HG03354 (cell line): Measurements from ENCODE around the gene MIPEP.
A peak's percentile ranks its signal among the peaks of the same experiment; 100 is the strongest.
"Not testable (repeated sequence)": the region's sequence is repeated elsewhere in the genome, so short reads cannot be mapped to it uniquely, and the experiment has no call there.

Experiments
- ATAC-seq: cut with Tn5 transposase; IDR thresholded peaks from one replicate; pipeline ENCODE4 v1.9.1; 2021; ENCODE audit warnings: mild to moderate bottlenecking; ENCODE audit not compliant: unreplicated experiment, poor library complexity, severe bottlenecking

Gene MIPEP

DNA sequence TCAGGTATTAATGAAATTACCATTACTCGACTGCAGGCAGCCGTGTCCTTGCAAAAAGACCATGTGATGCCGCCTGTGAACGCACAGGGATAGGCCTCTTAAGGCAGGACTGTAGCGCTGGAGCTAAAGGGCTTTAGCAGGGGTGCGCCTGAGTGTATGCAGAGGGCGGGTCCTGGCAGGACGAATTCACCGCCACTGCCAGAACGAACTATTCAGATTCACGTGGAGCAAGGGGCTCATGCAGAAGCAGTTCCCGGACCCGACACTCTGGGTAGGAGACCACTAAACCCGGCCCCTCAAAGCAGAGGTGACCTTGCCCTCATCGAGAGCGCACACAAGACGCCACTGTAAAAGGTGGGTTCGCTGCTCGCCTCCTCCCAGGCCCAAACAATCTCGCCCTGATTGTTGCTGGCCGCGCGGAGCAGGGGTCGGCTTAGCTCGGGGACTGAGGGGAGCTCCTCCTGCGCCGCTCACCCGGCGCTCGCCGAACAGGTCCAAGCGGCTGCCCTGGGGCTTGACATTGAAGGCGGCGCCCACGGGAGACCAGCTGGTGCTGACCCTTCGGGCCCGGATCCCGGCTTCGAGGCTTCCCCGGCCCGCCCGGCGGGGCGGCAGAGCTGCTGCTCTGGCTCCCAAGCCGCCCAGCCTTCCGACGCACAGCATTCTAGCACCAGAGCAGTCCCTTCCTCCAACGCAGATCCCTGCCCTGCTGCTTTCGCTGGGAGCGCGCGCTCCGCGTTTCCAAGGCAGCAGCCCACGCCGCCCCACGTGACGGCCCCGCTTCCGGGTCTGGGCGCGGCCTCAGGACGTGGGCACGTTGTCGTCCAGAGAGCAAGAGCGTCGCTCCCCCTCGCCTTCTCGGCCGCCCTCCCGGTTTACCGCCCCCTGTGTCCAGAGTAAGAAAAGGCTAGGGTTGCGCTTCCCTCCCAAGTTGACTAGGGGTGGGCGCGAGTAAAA, at the start of gene MIPEP:
TSS of gene MIPEP (minus strand) at position 743 of the 957 bp plus-strand sequence. CDS start at position 663, 80 bp downstream.
- peak; percentile 97 for ATAC-seq

DNA sequence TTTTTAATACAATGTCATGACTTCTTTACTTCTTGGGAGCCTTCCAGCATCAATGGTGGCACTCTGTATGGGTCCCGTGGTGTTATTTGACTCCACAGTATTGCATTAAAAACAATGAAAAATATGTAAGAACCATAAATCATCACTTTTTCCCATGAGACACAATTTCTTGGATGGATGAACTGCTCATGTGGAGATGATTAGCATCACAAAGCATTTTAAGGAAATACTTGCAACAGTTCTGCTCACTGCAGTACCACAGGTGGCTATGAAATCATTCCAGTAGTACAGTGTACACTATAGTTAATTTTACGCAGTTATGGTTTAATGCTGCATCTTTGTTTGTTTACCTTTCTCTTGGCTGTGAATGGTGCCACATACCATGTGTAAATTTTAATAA, 45.3 kb upstream of the MIPEP start:
- ATAC-seq, result no peak

DNA sequence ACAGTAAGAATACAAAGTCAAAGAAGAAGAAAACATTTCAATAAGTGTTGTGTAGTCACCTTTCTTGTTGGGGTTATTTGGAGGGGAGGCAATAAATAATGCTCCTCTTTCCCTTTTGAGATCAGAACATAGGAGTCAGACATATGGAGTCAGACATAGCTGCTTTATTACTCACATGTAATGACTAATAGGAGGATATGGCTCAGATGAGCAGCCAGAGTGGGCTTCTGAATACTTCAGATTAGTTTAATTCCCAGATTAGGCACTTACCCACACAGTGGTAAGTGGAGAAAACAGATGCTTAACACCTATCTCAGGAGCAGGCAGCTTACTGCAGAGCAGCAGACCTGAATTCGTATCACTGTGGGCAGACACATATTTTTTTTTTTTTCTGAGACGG, 39.8 kb upstream of the MIPEP start:
- ATAC-seq, result no peak

DNA sequence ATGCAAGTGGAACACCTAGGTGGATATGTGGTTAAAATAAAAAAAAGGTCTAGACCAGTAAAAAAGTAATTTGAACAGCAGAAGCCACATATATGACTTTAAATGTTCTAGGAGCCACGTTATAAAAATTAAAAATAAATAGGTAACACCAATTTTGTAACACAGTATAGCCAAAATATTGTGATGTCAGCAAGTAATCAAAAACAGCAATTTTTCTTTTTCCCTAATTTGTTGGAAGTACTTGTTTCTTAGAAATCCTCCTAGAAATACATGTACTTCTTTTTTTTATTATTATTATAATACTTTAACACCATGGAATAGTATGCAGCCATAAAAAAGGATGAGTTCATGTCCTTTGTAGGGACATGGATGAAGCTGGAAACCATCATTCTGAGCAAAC, 33.8 kb upstream of the MIPEP start:
- no peak for ATAC-seq

DNA sequence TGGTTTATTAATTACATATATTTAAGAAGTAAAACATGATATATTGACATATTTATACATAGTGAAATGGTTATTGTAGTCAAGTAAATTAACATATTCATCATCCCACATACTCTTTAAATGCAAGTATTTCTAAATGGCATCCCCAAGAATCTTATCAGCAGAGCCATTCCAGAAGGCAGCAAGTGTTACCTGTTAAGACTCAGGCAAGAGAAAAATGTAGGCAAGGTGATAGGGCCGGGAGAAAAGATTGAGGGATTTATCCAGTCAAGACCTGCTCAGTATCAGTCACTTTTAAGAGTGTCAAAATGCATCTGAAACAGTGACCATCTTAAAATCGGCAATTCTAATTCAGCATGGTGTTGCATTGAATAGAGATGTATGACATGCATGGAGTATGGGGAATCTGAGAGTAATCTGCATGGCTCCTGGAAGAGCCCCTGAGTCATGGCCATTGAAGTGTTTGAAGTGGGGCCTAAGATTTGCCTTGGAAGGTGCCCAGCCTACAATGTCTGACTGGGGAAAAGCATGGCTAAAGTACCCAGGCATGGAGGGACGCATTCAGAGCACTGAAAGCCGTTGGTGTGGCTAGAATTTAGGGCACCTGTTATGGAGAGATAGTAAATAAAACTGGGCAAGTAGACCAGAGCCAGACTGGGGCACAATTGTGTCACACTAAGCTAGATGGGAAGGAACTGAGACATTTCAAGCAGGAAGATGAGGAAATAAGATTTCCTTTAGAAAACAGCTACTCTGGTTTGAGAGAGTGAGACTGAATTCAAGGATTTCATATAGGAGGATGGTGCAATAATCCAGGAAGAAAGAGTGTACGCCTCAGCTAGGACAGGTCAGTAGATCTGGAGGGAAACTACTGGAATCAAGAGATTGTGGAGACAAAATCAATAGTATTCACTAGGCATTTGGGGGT, 33.1 kb upstream of the MIPEP start:
- ATAC-seq, result no peak

DNA sequence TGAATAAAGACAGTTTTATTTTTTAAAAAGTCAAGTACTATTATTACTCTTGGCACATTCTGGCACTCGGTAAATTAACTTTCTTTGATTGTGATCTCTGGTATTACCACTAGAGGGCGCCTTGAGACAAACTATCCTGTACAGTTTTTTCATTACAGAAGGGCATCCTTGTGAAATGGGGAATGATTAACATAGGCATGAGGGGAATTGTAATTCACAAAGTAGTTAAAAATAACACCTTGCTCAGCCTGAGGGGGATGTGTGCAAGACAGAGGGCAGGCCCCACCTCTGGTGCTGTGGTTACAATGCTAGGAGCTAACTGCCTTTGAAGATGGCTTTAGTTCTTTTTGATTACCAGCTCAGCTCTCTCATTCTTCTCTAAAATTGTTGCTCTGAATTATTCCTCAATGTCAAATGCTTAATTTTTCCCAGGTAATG, 32.3 kb upstream of the MIPEP start:
- ATAC-seq, result no peak

DNA sequence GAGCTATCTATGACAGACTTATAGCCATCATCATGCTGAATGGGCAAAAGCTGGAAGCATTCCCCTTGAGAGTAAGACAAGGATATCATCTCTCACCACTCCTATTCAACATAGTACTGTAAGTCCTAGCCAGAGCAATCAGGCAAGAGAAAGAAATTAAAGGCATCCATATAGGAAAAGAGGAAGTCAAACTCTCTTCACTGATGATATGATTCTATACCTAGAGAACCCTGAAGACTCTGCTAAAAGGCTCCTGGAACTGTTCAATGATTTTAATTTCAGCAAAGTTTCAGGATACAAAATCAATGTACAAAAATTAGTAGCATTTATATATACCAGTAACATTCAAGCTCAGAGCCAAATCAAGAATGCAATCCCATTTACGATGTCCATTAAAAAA, 29.8 kb upstream of the MIPEP start:
- ATAC-seq, result no peak

DNA sequence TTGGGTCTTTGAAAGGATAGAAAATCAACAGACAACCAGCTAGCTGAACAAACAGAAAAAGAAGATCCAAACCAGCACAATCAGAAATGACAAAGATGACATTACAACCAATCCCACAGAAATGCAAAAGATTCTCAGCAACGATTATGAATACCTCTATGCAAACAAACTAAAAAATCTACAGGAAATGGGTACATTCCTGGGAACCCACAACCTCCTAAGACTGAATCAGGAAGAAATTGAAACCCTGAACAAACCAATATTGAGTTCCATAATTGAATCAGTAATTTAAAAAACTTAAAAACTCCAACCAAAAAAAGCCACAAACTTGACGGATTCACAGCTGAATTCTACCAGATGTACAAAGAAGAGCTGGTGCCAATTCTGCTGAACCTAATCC, 29.0 kb upstream of the MIPEP start:
- no peak for ATAC-seq

DNA sequence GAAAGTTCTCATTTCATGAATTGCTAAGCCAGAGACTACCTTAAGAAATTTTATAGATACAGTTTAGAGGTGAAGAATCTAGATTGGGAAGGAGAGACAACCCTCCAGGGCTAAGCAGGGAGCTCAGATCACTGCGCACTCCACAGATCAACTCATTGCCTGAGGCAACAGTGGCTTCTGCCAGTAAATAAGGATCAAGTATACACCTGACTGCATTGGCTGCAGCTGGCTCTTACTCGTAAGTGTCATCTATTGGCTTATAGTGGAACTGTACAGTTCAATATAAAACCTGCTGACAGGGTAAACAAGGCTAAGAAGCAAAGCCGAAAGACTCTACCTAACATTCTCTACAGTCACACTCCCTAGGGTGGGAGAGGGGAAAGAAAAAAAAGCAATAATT, 26.1 kb upstream of the MIPEP start:
- no peak for ATAC-seq

DNA sequence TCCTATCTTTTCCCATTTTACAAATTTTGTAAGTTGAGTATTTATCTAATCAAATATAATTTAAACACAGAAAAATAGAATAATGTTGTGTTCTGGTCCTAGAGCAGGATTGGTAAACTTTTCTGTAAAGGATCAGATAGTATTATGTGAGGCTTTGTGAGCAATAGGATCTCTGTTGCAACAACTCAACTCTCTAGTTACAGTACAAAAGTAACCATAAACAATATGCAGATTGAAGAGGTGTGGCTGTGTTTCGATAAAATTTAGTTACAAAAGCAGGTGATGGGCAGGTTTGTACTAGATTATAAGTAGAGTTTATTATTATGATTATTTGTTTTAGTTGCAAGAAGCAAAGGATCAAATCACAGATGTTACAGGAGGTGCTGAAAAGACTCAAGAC, 23.3 kb upstream of the MIPEP start:
- ATAC-seq, result no peak

DNA sequence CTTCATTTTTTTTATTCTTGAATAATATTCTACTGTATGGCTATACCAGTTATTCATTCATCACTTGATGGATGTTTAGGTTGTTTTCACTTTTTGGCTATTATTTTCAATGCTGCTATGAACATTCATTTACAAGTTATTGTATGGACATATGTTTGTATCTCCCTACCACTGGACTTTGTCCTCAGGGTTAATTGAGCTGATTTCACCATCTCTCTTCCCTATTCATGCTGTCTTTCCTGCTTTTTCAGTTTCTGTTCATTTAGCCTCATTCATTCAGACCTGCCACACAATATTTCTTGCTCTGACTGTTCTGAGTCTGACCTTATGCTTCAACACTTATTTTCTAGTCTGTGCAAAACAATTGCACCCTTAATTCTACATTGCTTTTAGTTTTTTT, 20.4 kb upstream of the MIPEP start:
- no peak for ATAC-seq

DNA sequence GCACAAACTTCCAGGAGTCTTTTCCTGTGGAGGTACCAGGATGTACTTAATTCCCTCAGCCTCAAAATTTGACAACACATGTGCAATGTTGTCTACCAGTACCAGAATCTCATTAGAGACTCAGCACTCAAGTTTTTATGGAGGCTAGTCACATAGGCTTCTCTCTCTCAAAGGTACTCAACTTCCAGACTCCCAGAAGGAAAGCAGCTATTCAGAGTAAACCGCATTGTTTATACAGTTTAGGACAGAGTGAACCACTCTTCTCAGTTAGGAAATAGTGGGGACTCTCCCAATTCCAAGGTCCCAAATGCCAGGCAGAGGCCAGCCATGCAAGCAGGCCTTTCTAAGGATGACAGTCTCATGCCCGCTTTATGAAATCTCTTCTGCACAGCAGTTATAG, 16.6 kb upstream of the MIPEP start:
- ATAC-seq, result no peak

DNA sequence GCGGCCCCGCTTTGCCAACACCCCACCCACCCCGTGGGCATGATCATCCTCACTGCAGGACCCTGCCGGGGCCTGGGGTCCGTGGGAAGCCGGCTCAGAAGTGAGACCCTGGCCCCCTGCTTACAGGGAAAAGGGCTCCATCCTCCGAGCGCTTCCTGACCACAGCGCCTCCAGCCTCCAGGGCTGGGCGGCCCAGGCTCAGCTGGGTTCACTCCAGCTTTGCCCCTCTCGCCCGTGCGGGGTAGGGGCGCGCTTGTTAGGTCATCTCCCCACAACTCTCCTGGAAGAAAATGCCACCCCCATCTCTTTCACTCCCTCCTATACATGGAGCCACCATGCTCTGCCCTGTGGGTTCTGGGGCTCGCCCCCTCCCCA, 14.7 kb upstream of the MIPEP start:
- no peak for ATAC-seq

DNA sequence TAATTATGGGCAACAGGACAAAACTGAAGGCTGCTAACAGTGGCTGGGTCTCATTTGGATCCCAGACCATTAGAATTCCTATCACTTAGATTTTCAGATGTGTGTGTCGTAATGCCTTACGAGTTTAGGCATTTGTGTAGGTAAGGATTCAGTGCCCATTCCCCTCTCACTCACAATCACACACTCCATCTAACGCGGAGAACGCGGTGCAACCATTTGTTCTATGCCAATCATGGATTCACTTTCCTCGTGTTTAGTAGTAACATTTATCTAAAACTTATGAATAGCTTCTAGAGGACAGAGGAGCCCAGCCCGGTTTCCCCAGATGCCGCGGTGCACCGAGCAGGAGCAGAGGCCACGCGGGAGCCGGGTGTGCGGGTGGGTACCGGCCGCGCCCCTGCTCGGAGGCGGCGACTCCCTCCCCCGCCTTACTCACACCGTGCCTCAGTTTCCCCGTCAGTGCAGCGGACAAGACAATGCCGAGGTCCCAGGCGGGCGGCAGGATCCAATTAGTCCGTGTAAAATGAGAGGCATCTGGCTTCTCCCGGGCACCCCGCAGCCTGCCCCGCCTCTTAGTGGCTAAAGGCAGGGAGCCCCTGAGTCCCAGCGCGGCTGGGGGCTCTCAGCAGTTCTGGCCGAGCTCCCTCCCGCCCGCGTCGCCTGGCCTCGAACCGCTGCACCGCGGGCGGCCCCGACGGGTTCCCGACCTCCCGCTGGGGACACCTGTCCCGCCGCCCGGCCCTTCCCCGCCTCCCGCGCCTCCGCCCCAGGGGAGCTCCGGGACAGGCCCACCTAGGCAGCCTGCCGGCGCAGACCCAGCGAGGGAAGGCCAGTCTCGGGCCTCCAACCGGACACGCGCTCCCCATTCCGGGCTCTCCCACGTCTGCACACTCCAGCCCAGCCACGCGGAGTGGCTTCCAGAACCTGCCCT, 14.0 kb upstream of the MIPEP start:
- no peak for ATAC-seq

DNA sequence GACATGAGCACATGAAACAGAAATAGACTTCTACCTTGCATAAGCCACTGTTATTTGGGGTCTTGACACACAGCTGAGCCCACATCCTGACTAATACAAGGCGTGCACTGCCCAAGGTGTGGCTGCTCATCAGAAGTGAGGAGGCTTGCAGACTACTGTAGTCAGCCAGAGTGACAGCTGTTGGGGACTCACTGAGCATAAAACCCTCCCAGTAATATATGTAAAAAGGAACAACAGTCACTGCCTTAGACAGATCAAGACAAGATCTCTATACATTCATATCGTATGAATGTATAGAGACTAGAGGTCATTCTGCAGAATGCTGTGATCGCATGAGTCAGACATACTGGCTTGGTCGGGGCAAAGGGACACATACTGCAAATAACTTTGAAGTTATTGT, 12.2 kb upstream of the MIPEP start:
- ATAC-seq, result peak; percentile 36

DNA sequence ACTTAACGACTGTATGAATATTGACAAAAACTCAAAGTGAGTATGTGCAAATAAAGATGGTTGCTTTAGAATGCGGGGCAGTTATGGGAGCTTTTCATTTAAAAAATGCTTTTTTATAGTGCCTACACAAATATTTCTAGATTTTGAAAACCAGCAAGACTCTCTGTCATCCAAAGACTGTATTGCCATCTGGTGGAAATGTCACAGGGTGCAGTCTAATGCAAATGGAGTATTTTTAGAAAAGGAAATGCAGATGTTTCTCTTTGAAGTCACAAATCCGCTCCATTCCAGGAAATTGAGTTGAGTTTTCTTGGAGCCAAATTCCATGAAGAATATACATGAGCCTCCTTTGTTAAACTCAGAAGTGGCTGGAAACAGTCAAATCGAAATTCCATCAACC, 10.4 kb upstream of the MIPEP start:
- ATAC-seq, result peak; percentile 69

DNA sequence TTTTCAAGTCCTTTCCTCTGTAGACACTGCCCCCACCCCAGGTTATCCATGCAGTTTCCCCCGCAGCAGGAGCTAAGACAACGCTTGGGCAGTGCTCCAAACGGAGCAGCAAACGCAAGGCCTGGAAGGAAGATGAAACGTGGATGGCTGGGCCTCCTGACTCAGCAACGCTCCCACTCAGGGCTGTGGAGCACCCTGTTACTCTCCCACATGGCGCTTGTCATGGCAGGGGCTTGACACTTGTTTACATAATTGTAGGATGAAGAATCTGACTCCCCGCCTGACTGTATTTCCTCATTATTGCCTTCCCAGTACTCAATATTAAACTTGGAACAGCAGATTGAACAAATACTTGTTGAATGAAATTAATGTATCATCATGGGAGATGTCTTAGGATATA, 8.9 kb upstream of the MIPEP start:
- no peak for ATAC-seq

DNA sequence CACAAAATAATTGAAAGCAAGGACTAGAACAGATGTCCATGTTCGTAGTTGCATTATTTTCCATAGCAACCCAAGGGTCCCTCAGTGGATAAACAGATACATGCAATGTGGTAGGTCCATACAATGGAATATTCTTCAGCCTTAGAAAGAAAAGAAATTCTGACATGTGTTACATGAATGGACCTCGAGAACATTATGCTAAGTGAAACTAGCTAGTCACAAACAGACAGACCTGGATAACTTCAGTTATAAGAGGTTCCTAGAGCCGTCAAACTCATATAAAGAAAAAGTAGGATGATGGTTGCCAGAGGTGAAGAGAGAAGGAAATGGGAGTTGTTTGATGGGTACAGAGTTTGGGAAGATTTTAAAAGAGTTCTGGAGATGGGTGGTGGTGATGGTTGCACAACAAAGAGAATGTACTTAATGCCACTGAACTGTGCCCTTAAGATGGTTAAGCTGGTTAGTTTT, 8.3 kb upstream of the MIPEP start, which contains the start of gene C1QTNF9B:
TSS of gene C1QTNF9B (minus strand) at position 51 of the 468 bp plus-strand sequence.
- ATAC-seq, result not testable (repeated sequence)

DNA sequence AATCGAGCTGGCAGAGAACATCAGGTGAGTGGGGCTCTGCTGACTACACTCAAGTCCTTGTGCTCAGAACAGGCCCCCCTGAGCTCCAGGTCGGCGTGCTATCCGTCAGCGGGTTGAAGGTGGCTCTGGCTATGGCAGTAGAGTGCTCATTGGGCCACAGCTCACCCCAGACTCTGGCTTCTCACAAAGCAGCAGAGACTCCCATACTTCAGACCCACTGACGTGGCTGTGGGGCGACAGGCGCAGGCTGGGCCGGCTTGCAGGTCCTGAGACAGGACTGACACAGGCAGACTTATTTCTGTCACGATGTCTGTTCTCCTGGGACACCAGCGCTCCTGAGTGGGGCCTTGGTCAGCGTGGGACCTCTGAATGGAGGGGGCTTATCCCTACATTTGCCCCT, 5.5 kb upstream of the MIPEP start:
- not testable (repeated sequence) for ATAC-seq
